ENCODE measurements around the gene PCDHA1.
"Not testable (repeated sequence)": the region's sequence is repeated elsewhere in the genome, so short reads cannot be mapped to it uniquely, and the experiment has no call there.

PCDHA1 gene

DNA sequence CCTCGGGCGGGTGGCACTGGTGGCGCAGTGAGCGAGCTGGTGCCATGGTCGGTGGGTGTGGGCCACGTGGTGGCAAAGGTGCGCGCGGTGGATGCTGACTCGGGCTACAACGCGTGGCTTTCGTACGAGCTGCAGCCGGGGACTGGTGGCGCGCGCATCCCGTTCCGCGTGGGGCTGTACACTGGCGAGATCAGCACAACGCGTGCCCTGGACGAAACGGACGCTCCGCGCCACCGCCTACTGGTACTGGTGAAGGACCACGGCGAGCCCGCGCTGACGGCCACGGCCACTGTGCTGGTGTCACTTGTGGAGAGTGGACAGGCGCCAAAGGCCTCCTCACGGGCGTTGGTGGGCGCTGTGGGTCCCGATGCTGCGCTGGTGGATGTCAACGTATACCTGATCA is 22.9 kb downstream of the PCDHA1 start:
- DNase-seq: no peak

DNA sequence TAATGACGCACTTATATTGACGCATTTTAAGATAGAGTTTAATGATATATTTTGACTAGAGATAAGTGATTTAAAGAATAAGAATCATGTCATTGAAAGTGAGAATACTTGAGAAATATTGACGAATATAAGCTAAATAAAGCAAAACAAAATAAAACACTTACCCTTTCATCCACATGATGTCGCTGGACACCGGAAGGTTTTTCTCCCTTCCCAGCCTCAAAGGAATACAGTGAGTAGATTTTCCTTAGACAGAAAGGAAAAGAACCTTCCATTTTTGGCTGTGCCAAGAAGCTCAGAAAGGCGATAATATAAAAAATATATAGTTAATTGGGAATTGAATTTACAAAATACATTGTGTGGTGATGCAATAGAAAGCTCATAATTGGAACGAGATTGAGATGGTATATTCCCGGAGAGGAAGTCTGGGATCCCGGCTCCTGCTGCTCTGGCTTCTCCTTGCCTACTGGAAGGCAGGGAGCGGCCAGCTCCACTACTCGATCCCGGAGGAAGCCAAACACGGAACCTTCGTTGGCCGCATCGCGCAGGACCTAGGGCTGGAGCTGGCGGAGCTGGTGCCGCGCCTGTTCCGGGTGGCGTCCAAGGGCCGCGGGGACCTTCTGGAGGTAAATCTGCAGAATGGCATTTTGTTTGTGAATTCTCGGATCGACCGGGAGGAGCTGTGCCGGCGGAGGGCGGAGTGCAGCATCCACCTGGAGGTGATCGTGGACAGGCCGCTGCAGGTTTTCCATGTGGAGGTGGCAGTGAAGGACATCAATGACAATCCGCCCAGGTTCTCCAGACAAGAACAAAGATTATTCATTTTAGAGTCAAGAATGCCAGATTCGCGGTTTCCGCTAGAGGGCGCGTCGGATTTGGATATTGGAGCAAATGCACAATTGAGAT is 35.7 kb downstream of the PCDHA1 start, which contains the start of gene PCDHA5:
Gene PCDHA5, plus strand, starts transcription at position 239 of the 906 bp plus-strand sequence.
- DNase-seq: no peak

DNA sequence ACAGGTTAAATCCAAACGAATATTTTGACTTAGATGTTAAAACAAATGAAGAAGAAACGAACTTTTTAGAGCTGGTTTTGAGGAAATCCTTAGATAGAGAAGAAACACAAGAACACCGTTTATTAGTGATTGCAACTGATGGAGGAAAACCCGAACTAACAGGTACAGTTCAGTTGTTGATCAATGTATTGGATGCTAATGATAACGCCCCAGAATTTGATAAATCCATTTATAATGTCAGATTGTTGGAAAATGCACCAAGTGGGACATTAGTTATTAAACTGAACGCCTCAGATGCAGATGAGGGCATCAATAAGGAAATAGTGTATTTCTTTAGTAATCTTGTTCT is 36.3 kb downstream of the PCDHA1 start:
- no peak for DNase-seq

DNA sequence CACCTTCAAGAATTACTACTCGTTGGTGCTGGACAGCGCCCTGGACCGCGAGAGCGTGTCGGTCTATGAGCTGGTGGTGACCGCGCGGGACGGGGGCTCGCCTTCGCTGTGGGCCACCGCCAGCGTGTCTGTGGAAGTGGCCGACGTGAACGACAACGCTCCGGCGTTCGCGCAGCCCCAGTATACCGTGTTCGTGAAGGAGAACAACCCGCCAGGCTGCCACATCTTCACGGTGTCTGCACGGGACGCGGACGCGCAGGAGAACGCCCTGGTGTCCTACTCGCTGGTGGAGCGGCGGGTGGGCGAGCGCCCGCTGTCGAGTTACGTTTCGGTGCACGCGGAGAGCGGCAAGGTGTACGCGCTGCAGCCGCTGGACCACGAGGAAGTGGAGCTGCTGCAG is 37.0 kb downstream of the PCDHA1 start:
- DNase-seq: not testable (repeated sequence)

DNA sequence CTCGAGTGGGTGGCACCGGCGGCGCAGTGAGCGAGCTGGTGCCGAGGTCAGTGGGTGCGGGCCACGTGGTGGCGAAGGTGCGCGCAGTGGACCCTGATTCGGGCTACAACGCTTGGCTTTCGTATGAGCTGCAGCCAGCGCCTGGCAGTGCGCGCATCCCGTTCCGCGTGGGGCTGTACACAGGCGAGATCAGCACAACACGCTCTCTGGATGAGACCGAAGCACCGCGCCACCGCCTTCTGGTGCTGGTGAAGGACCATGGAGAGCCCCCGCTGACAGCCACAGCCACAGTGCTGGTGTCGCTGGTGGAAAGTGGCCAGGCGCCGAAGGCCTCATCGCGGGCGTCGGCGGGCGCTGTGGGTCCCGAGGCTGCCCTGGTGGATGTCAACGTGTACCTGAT is 37.5 kb downstream of the PCDHA1 start:
- no peak for DNase-seq

DNA sequence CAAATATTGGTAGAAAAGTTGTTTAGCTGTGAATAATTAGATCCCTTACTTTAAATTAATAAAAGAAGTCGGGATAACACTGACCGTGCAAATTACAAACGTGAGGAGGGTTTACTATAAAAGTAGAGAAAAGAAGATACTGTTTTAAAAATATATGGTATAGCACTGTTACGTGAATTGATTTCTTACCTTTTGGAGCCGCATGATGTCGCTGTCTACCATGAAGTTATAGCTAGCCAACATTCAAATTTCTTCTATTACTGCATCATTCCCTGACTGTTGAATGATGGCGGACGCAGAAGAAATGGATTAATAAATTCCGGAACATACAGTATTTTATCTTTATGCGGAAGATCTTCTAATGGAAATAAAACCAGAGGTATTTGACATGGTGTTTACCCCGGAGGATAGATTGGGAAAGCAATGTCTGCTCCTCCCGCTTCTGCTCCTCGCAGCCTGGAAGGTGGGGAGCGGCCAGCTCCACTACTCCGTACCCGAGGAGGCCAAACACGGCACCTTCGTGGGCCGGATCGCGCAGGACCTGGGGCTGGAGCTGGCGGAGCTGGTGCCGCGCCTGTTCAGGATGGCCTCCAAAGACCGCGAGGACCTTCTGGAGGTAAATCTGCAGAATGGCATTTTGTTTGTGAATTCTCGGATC is 41.9 kb downstream of the PCDHA1 start, which contains the start of gene PCDHA6:
Gene PCDHA6, plus strand, starts transcription at position 257 of the 658 bp plus-strand sequence. Its CDS starts 132 bp downstream, at position 389.
- no peak for DNase-seq

DNA sequence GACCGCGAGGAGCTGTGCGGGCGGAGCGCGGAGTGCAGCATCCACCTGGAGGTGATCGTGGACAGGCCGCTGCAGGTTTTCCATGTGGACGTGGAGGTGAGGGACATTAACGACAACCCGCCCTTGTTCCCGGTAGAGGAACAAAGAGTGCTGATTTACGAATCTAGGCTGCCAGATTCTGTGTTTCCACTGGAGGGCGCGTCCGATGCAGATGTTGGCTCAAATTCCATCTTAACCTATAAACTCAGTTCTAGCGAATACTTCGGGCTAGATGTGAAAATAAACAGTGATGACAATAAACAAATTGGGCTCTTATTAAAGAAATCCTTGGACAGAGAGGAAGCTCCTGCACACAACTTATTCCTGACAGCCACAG is 42.4 kb downstream of the PCDHA1 start:
- no peak for DNase-seq

DNA sequence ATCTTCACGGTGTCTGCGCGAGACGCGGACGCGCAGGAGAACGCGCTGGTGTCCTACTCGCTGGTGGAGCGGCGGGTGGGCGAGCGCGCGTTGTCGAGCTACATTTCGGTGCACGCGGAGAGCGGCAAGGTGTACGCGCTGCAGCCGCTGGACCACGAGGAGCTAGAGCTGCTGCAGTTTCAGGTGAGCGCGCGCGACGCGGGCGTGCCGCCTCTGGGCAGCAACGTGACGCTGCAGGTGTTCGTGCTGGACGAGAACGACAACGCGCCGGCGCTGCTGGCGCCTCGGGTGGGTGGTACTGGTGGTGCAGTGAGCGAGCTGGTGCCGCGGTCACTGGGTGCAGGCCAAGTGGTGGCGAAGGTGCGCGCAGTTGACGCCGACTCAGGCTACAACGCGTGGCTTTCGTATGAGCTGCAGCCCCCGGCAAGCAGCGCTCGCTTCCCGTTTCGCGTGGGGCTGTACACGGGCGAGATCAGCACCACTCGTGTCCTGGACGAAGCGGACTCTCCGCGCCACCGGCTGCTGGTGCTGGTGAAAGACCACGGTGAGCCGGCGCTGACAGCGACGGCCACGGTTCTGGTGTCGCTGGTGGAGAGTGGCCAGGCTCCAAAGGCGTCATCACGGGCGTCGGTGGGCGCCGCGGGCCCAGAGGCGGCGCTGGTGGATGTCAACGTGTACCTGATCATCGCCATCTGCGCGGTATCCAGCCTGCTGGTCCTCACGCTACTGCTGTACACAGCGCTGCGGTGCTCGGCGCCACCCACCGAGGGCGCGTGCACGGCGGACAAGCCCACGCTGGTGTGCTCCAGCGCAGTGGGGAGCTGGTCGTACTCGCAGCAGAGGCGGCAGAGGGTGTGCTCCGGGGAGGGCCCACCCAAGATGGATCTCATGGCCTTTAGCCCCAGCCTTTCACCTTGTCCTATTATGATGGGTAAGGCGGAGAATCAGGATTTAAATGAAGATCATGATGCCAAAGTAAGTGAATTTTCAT is 43.9 kb downstream of the PCDHA1 start:
- DNase-seq: not testable (repeated sequence)

DNA sequence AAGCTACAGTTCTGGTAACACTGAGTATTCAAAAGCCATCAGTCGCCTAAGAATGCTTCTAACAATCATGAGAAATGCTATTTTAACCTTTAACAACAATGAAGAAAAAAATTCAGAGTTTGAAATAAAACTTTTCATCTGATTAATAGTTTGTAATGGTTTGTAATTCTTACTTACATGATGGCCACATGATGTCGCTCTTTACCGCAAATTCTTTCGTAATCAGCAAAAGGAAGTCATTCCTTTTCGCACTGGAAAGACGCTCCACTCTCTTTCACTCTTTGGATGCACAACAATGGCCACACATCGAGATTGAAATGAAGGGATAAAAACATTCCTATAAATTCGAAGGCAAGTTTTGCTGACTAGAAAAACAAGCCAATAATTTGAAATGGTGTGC is 48.1 kb downstream of the PCDHA1 start, which contains the start of gene PCDHA7:
Gene PCDHA7, plus strand, starts transcription at position 277 of the 400 bp plus-strand sequence. Its CDS starts 115 bp downstream, at position 392.
- no peak for DNase-seq

DNA sequence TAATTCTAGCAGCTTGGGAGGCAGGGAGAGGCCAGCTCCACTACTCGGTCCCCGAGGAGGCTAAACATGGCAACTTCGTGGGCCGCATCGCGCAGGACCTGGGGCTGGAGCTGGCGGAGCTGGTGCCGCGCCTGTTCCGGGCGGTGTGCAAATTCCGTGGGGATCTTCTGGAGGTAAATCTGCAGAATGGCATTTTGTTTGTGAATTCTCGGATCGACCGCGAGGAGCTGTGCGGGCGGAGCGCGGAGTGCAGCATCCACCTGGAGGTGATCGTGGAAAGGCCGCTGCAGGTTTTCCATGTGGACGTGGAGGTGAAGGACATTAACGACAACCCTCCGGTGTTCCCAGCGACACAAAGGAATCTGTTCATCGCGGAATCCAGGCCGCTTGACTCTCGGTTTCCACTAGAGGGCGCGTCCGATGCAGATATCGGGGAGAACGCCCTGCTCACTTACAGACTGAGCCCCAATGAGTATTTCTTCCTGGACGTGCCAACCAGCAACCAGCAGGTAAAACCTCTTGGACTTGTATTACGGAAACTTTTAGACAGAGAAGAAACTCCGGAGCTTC is 48.6 kb downstream of the PCDHA1 start:
- not testable (repeated sequence) for DNase-seq

DNA sequence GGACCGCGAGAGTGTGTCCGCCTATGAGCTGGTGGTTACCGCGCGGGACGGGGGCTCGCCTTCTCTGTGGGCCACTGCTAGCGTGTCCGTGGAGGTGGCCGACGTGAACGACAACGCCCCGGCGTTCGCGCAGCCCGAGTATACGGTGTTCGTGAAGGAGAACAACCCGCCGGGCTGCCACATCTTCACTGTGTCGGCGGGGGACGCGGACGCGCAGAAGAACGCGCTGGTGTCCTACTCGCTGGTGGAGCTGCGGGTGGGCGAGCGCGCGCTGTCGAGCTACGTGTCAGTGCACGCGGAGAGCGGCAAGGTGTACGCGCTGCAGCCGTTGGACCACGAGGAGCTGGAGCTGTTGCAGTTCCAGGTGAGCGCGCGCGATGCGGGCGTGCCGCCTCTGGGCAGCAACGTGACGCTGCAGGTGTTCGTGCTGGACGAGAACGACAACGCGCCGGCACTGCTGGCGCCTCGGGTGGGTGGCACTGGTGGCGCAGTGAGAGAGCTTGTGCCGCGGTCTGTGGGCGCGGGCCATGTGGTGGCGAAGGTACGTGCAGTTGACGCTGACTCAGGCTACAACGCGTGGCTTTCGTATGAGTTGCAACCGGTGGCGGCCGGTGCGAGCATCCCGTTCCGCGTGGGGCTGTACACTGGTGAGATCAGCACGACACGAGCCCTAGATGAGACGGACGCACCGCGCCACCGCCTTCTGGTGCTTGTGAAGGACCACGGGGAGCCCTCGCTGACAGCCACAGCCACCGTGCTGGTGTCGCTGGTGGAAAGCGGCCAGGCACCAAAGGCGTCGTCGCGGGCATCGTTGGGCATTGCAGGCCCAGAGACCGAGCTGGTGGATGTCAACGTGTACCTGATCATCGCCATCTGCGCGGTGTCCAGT is 49.9 kb downstream of the PCDHA1 start:
- DNase-seq: no peak

DNA sequence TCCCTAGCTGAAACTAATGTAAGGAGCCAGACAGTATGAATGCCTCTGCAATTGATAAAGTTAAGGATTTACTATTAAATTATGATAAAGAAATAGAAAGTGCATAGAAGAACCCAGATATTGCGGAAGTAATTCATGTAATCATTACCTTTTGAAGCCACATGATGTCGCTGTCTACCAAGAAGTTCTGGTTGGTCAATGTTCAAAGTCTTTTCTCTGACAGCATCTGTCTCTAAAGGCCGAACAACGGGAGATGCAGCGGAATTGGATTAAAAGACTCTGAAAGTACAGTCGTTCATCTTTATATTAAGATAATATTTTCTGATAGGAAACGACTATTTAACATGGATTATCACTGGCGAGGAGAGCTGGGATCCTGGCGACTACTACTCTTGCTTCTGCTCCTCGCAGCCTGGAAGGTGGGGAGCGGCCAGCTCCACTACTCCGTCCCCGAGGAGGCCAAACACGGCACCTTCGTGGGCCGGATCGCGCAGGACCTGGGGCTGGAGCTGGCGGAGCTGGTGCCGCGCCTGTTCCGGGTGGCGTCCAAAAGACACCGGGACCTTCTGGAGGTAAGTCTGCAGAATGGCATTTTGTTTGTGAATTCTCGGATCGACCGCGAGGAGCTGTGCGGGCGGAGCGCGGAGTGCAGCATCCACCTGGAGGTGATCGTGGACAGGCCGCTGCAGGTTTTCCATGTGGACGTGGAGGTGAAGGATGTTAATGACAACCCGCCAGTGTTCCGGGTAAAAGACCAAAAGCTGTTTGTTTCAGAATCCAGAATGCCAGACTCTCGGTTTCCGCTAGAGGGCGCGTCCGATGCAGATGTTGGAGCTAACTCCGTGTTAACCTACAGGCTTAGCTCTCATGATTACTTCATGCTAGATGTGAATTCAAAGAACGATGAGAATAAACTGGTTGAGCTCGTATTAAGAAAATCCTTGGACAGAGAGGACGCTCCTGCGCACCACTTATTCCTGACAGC is 55.3 kb downstream of the PCDHA1 start, which contains the start of gene PCDHA8:
Gene PCDHA8, plus strand, starts transcription at position 210 of the 985 bp plus-strand sequence. Its CDS starts 135 bp downstream, at position 345.
- DNase-seq: no peak

DNA sequence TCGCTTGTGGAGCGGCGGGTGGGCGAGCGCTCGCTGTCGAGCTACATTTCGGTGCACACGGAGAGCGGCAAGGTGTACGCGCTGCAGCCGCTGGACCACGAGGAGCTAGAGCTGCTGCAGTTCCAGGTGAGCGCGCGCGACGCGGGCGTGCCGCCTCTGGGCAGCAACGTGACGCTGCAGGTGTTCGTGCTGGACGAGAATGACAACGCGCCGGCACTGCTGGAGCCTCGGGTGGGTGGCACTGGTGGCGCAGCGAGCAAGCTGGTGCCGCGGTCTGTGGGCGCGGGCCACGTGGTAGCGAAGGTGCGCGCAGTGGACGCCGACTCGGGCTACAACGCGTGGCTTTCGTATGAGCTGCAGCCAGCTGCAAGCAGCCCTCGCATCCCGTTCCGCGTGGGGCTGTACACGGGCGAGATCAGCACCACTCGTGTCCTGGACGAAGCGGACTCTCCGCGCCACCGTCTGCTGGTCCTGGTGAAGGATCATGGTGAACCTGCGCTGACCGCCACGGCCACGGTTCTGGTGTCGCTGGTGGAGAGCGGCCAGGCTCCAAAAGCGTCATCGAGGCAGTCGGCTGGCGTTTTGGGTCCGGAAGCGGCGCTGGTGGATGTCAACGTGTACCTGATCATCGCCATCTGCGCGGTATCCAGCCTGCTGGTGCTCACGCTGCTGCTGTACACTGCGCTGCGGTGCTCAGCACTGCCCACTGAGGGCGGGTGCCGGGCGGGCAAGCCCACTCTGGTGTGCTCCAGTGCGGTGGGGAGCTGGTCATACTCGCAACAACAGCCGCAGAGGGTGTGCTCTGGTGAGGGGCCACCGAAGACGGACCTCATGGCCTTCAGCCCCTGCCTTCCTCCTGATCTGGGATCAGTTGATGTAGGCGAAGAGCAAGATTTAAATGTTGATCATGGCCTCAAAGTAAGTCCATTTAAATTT is 57.1 kb downstream of the PCDHA1 start:
- no peak for DNase-seq

DNA sequence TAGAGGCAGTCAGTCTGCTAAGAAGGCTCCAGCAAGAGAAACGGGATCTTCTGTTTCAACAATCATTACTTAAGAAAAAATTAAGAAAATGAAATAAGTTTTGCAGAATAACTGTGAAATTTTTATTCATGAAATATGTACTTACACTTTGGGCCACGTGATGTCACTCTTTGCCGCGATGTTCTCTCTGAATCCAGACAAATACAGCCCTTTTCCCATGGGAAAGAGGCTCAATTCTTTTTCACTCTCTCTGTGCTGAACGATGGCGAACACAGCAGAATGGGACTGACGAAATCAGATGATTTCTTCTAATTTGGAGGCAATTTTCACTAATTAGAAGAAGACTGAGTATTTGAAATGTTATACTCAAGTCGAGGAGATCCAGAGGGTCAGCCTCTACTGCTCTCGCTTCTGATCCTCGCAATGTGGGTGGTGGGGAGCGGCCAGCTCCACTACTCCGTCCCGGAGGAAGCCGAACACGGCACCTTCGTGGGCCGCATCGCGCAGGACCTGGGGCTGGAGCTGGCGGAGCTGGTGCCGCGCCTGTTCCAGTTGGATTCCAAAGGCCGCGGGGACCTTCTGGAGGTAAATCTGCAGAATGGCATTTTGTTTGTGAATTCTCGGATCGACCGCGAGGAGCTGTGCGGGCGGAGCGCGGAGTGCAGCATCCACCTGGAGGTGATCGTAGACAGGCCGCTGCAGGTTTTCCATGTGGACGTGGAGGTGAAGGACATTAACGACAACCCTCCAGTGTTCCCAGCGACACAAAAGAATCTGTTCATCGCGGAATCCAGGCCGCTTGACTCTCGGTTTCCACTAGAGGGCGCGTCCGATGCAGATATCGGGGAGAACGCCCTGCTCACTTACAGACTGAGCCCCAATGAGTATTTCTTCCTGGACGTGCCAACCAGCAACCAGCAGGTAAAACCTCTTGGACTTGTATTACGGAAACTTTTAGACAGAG is 62.5 kb downstream of the PCDHA1 start, which contains the start of gene PCDHA9:
Gene PCDHA9, plus strand, starts transcription at position 244 of the 964 bp plus-strand sequence. Its CDS starts 114 bp downstream, at position 358.
- DNase-seq: not testable (repeated sequence)

DNA sequence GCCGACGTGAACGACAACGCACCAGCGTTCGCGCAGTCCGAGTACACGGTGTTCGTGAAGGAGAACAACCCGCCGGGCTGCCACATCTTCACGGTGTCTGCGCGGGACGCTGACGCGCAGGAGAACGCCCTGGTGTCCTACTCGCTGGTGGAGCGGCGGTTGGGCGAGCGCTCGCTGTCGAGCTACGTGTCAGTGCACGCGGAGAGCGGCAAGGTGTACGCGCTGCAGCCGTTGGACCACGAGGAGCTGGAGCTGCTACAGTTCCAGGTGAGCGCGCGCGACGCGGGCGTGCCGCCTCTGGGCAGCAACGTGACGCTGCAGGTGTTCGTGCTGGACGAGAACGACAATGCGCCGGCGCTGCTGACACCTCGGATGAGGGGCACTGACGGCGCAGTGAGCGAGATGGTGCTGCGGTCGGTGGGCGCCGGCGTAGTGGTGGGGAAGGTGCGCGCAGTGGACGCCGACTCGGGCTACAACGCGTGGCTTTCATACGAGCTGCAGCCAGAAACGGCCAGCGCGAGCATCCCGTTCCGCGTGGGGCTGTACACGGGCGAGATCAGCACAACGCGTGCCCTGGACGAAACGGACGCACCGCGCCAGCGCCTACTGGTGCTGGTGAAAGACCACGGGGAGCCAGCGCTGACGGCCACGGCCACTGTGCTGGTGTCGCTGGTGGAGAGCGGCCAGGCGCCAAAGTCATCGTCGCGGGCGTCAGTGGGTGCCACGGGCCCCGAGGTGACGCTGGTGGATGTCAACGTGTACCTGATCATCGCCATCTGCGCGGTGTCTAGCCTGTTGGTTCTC is 64.1 kb downstream of the PCDHA1 start:
- not testable (repeated sequence) for DNase-seq
